Prostate gland (tissue), 2 donors: ENCODE data around the gene TCF20.

Experiments
- CTCF ChIP-seq, 4 experiments: fragments of 200-600 bp in 2 of 4; fragments of 450-650 bp in 2 of 4; sonication (generic) in 2 of 4; IDR thresholded peaks; 1 replicate in 3 of 4; 2 replicates in 1 of 4; pipeline ENCODE4 v1.5.1; 2016 to 2019; ENCODE audit warnings: antibody characterized with exemption in 4 of 4, mild to moderate bottlenecking in 2 of 4, moderate library complexity in 2 of 4
- POLR2A ChIP-seq: fragments of 450-650 bp; IDR thresholded peaks from one replicate; pipeline ENCODE4 v1.6.1; 2016; ENCODE audit warnings: antibody characterized with exemption, mild to moderate bottlenecking
- POLR2AphosphoS5 ChIP-seq: sonication (generic); formaldehyde crosslinking; IDR thresholded peaks from one replicate; pipeline ENCODE4 v1.6.1; 2017; ENCODE audit warnings: antibody characterized with exemption

- no peak for TF ChIP-seq CTCF (IDR thresholded peaks at IDR 0.05)
- no peak for TF ChIP-seq POLR2A
- no peak for TF ChIP-seq POLR2AphosphoS5
These were observed 6.5 kb downstream of the TCF20 start for GRCh38 chr22:42263944-42264343.
